ENCODE data around the gene PTRHD1. TPM values are rescaled to one million over a fixed set of nuclear protein-coding genes. Genes with fewer than 3 reads are reported as not detected.

PTRHD1 gene, protein sequence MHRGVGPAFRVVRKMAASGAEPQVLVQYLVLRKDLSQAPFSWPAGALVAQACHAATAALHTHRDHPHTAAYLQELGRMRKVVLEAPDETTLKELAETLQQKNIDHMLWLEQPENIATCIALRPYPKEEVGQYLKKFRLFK
- total RNA-seq (2022; extraction: Qiagen RNA extraction) = 47.7 to 58.9 TPM (median 54.5 TPM) in 5 replicates

DNA sequence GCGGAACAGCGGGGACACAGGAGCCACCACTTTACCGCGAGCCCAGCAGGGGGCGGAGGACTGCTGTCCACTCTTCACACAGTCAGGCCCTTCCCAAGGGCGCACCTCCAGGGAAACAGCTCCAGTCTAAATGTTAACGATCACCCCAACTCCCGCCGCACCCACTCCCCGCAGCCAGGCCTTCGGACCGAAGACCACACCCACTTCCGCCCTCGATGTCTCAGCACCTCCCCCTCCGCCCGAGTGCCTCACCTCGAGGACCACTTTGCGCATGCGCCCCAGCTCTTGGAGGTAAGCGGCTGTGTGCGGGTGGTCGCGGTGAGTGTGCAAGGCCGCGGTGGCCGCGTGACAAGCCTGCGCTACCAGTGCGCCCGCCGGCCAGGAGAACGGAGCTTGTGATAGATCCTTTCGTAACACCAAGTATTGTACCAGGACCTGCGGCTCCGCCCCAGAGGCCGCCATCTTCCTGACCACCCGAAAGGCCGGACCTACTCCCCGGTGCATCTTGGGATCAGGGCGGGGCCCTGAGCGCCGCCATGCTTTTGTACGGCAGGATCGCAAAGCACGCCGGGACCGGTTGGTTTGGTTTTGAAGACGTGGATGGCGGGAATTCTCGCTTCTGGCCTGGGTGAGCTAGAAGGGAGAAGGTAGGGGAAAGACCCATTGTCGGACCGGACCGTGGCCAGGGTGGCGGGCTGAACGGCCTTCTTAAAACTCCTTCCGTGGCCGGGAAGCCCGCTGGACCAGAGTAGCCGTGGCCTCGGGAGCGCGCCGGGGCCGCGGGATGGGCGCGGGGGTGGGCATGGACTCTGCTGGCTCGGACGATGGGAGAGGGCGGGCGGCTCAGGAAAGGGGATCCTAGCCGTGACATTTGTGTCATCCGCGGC is at the start of gene PTRHD1, which contains the start of gene CENPO:
Gene PTRHD1, minus strand, starts transcription at position 518 of the 887 bp plus-strand sequence. Its CDS starts 14 bp downstream, at position 504.
Gene CENPO, plus strand, starts transcription at position 552 of the 887 bp plus-strand sequence. CDS start 495 bp downstream, outside the sequence.

Other genes with a start within 250 kb of the PTRHD1 start
- gene CENPO, start within 50 bp of the PTRHD1 start, total RNA-seq (2022; extraction: Qiagen RNA extraction) = 47.4 to 52.1 TPM (median 49.4 TPM) in 5 replicates
- gene ADCY3, start 126.8 kb upstream of the PTRHD1 start, total RNA-seq (2022; extraction: Qiagen RNA extraction) = 70.4 to 93.5 TPM (median 81.9 TPM) in 5 replicates
- 1.8 to 2.8 TPM (median 2.4 TPM) in 5 replicates for gene DNAJC27, start 178.6 kb upstream of the PTRHD1 start, total RNA-seq (2022; extraction: Qiagen RNA extraction)
- gene EFR3B, start 248.7 kb upstream of the PTRHD1 start, total RNA-seq (2022; extraction: Qiagen RNA extraction) = 7.9 to 11.1 TPM (median 10.0 TPM) in 5 replicates